ENCODE data around the gene STARD9.
A peak's percentile ranks its signal among the peaks of the same experiment; 100 is the strongest.

Gene STARD9

GRCh38 chr15:42732095-42732827 is 156.9 kb downstream of the STARD9 start:
- Histone ChIP-seq H2AK5ac (ENCODE audit: low read length) (no peak overlapping the region), H4K91ac (ENCODE audit: low read depth, low read length) (no peak overlapping the region), H3K9me3 (ENCODE audit: insufficient read depth, low read depth, low read length) (no peaks in the 10 kb centered on the region), H3K79me1 (ENCODE audit: low read length) (peaks cover 6% of the 10 kb centered on the region), H3K4me1 (ENCODE audit: control insufficient read depth in 1 of 2, insufficient read depth in 2 of 2, low read length in 2 of 2) (peaks cover 3 to 5% of the 10 kb centered on the region in 2 experiments), H3K4ac (ENCODE audit: low read depth, low read length) (no peak overlapping the region), H3K27ac (ENCODE audit: low read depth, low read length) (no peak overlapping the region), H2BK120ac (ENCODE audit: insufficient read depth, low read length, poor library complexity) (no peak overlapping the region), H3K4me2 (ENCODE audit: low read length) (no peak overlapping the region), H2BK12ac (ENCODE audit: low read length) (no peak overlapping the region), H3K23ac (ENCODE audit: low read length) (no peak overlapping the region), H3K4me3 (ENCODE audit: low read depth, low read length) (no peak overlapping the region), H4K8ac (ENCODE audit: low read depth, low read length) (no peak overlapping the region), H4K12ac (ENCODE audit: low read depth, low read length) (no peak overlapping the region), H3K27me3 (ENCODE audit: insufficient read depth, low read length) (no peaks in the 10 kb centered on the region), H3K18ac (ENCODE audit: low read length) (no peak overlapping the region), H3K79me2 (ENCODE audit: control insufficient read depth, insufficient read depth, low read length, poor library complexity) (peaks cover 5% of the 10 kb centered on the region), H2BK5ac (ENCODE audit: low read depth, low read length, poor library complexity) (no peak overlapping the region), H2AFZ (ENCODE audit: insufficient read depth, low read length, poor library complexity) (no peak overlapping the region), H3K36me3 (ENCODE audit: control insufficient read depth in 1 of 2, insufficient read depth in 2 of 2, low read length in 2 of 2) (peaks cover 71 to 78% of the 10 kb centered on the region in 2 experiments), H3K14ac (ENCODE audit: low read length) (no peak overlapping the region), H3K9ac (ENCODE audit: low read length) (no peak overlapping the region)
- WGBS (ENCODE audit: extremely low coverage, insufficient coverage, insufficient read length) = no CpG with 5 or more reads among the region's 15 CpGs
- DNase-seq = no peak

- H3K4me3 ChIP-seq (ENCODE audit: low read depth, low read length) = no peak overlapping the region
- no peak overlapping the region for H2AK5ac ChIP-seq (ENCODE audit: low read length)
Measured at GRCh38 chr15:42733027-42733426, 157.6 kb downstream of the STARD9 start.

GRCh38 chr15:42734076-42734672 is 158.8 kb downstream of the STARD9 start:
- Histone ChIP-seq H4K12ac (ENCODE audit: low read depth, low read length) (no peak overlapping the region), H3K4me2 (ENCODE audit: low read length) (no peak overlapping the region), H4K91ac (ENCODE audit: low read depth, low read length) (no peak overlapping the region), H2AFZ (ENCODE audit: insufficient read depth, low read length, poor library complexity) (no peak overlapping the region), H3K79me1 (ENCODE audit: low read length) (peaks cover 7% of the 10 kb centered on the region), H3K79me2 (ENCODE audit: control insufficient read depth, insufficient read depth, low read length, poor library complexity) (peaks cover 5% of the 10 kb centered on the region), H3K4ac (ENCODE audit: low read depth, low read length) (no peak overlapping the region), H2BK5ac (ENCODE audit: low read depth, low read length, poor library complexity) (no peak overlapping the region), H3K9ac (ENCODE audit: low read length) (peak overlapping the region; percentile 5), H4K8ac (ENCODE audit: low read depth, low read length) (no peak overlapping the region), H3K4me3 (ENCODE audit: low read depth, low read length) (no peak overlapping the region), H3K27ac (ENCODE audit: low read depth, low read length) (no peak overlapping the region), H3K27me3 (ENCODE audit: insufficient read depth, low read length) (no peaks in the 10 kb centered on the region), H3K14ac (ENCODE audit: low read length) (no peak overlapping the region), H3K36me3 (ENCODE audit: control insufficient read depth in 1 of 2, insufficient read depth in 2 of 2, low read length in 2 of 2) (peaks cover 54 to 59% of the 10 kb centered on the region in 2 experiments), H3K23ac (ENCODE audit: low read length) (no peak overlapping the region), H3K9me3 (ENCODE audit: insufficient read depth, low read depth, low read length) (no peaks in the 10 kb centered on the region), H3K18ac (ENCODE audit: low read length) (no peak overlapping the region), H2BK12ac (ENCODE audit: low read length) (no peak overlapping the region), H3K4me1 (ENCODE audit: control insufficient read depth in 1 of 2, insufficient read depth in 2 of 2, low read length in 2 of 2) (peaks cover 4 to 6% of the 10 kb centered on the region in 2 experiments), H2BK120ac (ENCODE audit: insufficient read depth, low read length, poor library complexity) (no peak overlapping the region), H2AK5ac (ENCODE audit: low read length) (no peak overlapping the region)
- no peak for DNase-seq
- WGBS (ENCODE audit: extremely low coverage, insufficient coverage, insufficient read length) = no CpG with 5 or more reads among the region's 6 CpGs

More at GRCh38 chr15:42733027-42733426, 157.6 kb downstream of the STARD9 start:
- no peak overlapping the region for H3K27ac ChIP-seq (ENCODE audit: low read depth, low read length)
- no CpG with 5 or more reads among the region's 11 CpGs for WGBS (ENCODE audit: extremely low coverage, insufficient coverage, insufficient read length)
- peaks cover 5% of the 10 kb centered on the region for H3K79me2 ChIP-seq (ENCODE audit: control insufficient read depth, insufficient read depth, low read length, poor library complexity)
- no peaks in the 10 kb centered on the region for H3K27me3 ChIP-seq (ENCODE audit: insufficient read depth, low read length)
- H3K4me1 ChIP-seq (ENCODE audit: control insufficient read depth in 1 of 2, insufficient read depth in 2 of 2, low read length in 2 of 2) = peaks cover 4 to 6% of the 10 kb centered on the region in 2 experiments
- H3K14ac ChIP-seq (ENCODE audit: low read length) = no peak overlapping the region
- no peak overlapping the region for H2AFZ ChIP-seq (ENCODE audit: insufficient read depth, low read length, poor library complexity)
- DNase-seq = no peak
- H3K9me3 ChIP-seq (ENCODE audit: insufficient read depth, low read depth, low read length) = no peaks in the 10 kb centered on the region
- no peak overlapping the region for H3K9ac ChIP-seq (ENCODE audit: low read length)
- H3K4me2 ChIP-seq (ENCODE audit: low read length) = no peak overlapping the region
- no peak overlapping the region for H2BK12ac ChIP-seq (ENCODE audit: low read length)
- no peak overlapping the region for H4K8ac ChIP-seq (ENCODE audit: low read depth, low read length)
- H4K12ac ChIP-seq (ENCODE audit: low read depth, low read length) = no peak overlapping the region
- H3K18ac ChIP-seq (ENCODE audit: low read length) = no peak overlapping the region
- H4K91ac ChIP-seq (ENCODE audit: low read depth, low read length) = no peak overlapping the region
- no peak overlapping the region for H2BK5ac ChIP-seq (ENCODE audit: low read depth, low read length, poor library complexity)
- peaks cover 64 to 70% of the 10 kb centered on the region in 2 experiments for H3K36me3 ChIP-seq (ENCODE audit: control insufficient read depth in 1 of 2, insufficient read depth in 2 of 2, low read length in 2 of 2)
- no peak overlapping the region for H3K4ac ChIP-seq (ENCODE audit: low read depth, low read length)
- no peak overlapping the region for H3K23ac ChIP-seq (ENCODE audit: low read length)
- H3K79me1 ChIP-seq (ENCODE audit: low read length) = peaks cover 7% of the 10 kb centered on the region
- no peak overlapping the region for H2BK120ac ChIP-seq (ENCODE audit: insufficient read depth, low read length, poor library complexity)

- no peak overlapping the region for H3K23ac ChIP-seq (ENCODE audit: low read length)
- no peaks in the 10 kb centered on the region for H3K9me3 ChIP-seq (ENCODE audit: insufficient read depth, low read depth, low read length)
- H2BK12ac ChIP-seq (ENCODE audit: low read length) = no peak overlapping the region
- no peak overlapping the region for H2AFZ ChIP-seq (ENCODE audit: insufficient read depth, low read length, poor library complexity)
- H2AK5ac ChIP-seq (ENCODE audit: low read length) = no peak overlapping the region
- H4K12ac ChIP-seq (ENCODE audit: low read depth, low read length) = no peak overlapping the region
- WGBS (ENCODE audit: extremely low coverage, insufficient coverage, insufficient read length) = no CpG with 5 or more reads among the region's 19 CpGs
- H3K79me2 ChIP-seq (ENCODE audit: control insufficient read depth, insufficient read depth, low read length, poor library complexity) = peaks cover 5% of the 10 kb centered on the region
- H3K27ac ChIP-seq (ENCODE audit: low read depth, low read length) = no peak overlapping the region
- H3K4me1 ChIP-seq (ENCODE audit: control insufficient read depth in 1 of 2, insufficient read depth in 2 of 2, low read length in 2 of 2) = peaks cover 4 to 6% of the 10 kb centered on the region in 2 experiments
- no peak overlapping the region for H2BK5ac ChIP-seq (ENCODE audit: low read depth, low read length, poor library complexity)
- peak overlapping the region; percentile 85 for H3K9ac ChIP-seq (ENCODE audit: low read length)
- no peaks in the 10 kb centered on the region for H3K27me3 ChIP-seq (ENCODE audit: insufficient read depth, low read length)
- no peak overlapping the region for H4K8ac ChIP-seq (ENCODE audit: low read depth, low read length)
- H3K18ac ChIP-seq (ENCODE audit: low read length) = no peak overlapping the region
- H3K4me2 ChIP-seq (ENCODE audit: low read length) = peak overlapping the region; percentile 91
- DNase-seq = no peak
- H3K14ac ChIP-seq (ENCODE audit: low read length) = no peak overlapping the region
- peaks cover 7% of the 10 kb centered on the region for H3K79me1 ChIP-seq (ENCODE audit: low read length)
- H2BK120ac ChIP-seq (ENCODE audit: insufficient read depth, low read length, poor library complexity) = no peak overlapping the region
- H3K36me3 ChIP-seq (ENCODE audit: control insufficient read depth in 1 of 2, insufficient read depth in 2 of 2, low read length in 2 of 2) = peaks cover 41 to 45% of the 10 kb centered on the region in 2 experiments
- H3K4me3 ChIP-seq (ENCODE audit: low read depth, low read length) = peak overlapping the region; percentile 96
- H3K4ac ChIP-seq (ENCODE audit: low read depth, low read length) = peak overlapping the region; percentile 15
- H4K91ac ChIP-seq (ENCODE audit: low read depth, low read length) = no peak overlapping the region
Measured at GRCh38 chr15:42735382-42736165, 160.2 kb downstream of the STARD9 start.
